GM06990 (cell line): ENCODE data around the gene DDX54.
"Not testable (repeated sequence)": the region's sequence is repeated elsewhere in the genome, so short reads cannot be mapped to it uniquely, and the experiment has no call there.

Experiments
- DNase-seq: peaks from one replicate; pipeline ENCODE4 v3.0.0-alpha.2; 2011; ENCODE audit not compliant: insufficient read length; ENCODE audit errors: extremely low read depth
- H3K27me3 ChIP-seq: replicated peaks from 2 replicates; pipeline ENCODE4 v1.6.0; 2011; ENCODE audit warnings: low read length; ENCODE audit not compliant: control insufficient read depth, insufficient read depth
- H3K36me3 ChIP-seq: 2 replicates; pipeline ENCODE4 v1.5.1; 2011; ENCODE audit warnings: low read length; ENCODE audit not compliant: control insufficient read depth, insufficient read depth
- H3K4me3 ChIP-seq: replicated peaks from 2 replicates; pipeline ENCODE4 v1.5.1; 2011; ENCODE audit warnings: low read depth, mild to moderate bottlenecking, control low read depth, low read length
- TF ChIP-seq, protein P1 (sequence below): IDR thresholded peaks from 2 replicates; pipeline ENCODE4 v1.5.1; 2011; ENCODE audit warnings: low read length, control low read depth, mild to moderate bottlenecking, inconsistent platforms; ENCODE audit not compliant: insufficient read depth, poor library complexity, severe bottlenecking

Gene DDX54

GRCh38 chr12:113127791-113128199 is 57.5 kb downstream of the DDX54 start:
- DNase-seq = no peak
- peaks cover 3% of the 10 kb centered on the region for H3K27me3 ChIP-seq
- H3K4me3 ChIP-seq = no peak overlapping the region
- TF ChIP-seq, protein P1, sequence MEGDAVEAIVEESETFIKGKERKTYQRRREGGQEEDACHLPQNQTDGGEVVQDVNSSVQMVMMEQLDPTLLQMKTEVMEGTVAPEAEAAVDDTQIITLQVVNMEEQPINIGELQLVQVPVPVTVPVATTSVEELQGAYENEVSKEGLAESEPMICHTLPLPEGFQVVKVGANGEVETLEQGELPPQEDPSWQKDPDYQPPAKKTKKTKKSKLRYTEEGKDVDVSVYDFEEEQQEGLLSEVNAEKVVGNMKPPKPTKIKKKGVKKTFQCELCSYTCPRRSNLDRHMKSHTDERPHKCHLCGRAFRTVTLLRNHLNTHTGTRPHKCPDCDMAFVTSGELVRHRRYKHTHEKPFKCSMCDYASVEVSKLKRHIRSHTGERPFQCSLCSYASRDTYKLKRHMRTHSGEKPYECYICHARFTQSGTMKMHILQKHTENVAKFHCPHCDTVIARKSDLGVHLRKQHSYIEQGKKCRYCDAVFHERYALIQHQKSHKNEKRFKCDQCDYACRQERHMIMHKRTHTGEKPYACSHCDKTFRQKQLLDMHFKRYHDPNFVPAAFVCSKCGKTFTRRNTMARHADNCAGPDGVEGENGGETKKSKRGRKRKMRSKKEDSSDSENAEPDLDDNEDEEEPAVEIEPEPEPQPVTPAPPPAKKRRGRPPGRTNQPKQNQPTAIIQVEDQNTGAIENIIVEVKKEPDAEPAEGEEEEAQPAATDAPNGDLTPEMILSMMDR = no peak
- no peaks in the 10 kb centered on the region for H3K36me3 ChIP-seq

DNA sequence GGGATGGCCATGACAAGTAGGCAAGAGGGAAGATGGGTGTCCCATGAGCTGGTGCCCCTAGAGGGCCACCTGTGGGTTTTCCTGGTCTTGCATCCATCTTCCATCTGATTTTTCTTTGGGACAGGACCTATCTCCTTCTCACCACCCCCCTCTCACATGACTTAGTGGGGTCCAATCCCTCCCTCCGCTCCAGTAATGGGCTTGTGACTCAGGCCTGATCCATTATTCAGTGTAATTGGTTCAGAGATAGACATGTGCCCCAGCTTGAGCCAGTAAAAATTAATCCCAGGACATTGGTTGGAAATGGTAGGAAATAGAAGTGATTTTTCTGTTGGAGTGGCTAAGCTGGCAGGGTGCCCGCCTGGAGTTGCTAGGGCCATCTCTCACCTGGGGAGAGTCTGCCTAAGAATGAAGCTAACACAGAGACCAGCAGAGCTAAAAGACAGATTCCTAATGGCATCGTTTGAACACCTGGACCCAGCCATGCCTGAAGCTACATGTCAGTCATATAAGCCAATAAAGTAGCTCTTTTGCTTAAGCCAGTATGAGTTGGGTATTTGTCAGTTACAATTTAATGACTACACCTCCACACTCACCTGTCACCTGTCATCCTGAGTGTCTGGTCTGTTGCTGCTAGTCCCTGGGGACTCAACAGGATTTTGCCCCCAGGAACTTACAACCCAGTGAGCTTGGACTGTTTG is 64.5 kb downstream of the DDX54 start:
- Histone ChIP-seq H3K4me3 (no peak overlapping the region), H3K27me3 (peaks cover 2% of the 10 kb centered on the region; the same call in 1 of the 2 replicates), H3K36me3 (no peaks in the 10 kb centered on the region)
- TF ChIP-seq, protein P1 = no peak
- no peak for DNase-seq

DNA sequence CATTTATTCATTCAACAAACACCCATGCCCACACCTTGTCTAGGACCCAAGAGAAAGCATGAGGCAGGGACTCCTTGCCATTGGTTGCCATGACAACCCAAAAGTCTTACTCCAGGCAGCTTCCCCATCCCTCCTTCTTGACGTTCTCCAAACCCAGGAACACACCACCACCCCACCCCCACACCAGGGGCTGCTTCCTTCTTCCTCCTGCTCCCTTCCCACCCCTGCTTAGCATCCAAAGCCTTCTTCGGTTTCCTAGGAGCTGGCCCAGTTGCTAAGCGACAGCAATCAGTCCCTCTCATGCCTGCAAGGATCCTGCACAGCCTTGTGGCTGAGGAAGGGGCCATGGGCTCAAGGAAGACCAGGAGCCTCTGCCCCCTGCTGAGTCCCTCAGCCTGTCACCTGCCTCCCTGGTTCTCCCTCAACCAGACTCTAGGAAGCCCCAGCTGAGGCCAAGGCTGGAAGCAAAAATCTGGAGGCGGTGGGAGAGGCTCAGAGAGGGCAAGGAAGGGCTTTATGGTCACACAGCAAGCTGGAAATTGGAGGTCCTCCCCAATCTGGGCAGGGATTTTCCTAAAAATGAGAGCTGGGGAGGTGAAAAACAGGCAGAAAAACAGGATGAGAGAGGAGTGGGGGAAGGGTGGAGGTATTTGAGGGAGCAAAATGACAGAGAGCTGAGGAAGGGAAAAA is 65.2 kb downstream of the DDX54 start:
- no peak for DNase-seq
- TF ChIP-seq, protein P1 = no peak
- H3K27me3 ChIP-seq = peaks cover 2% of the 10 kb centered on the region; the same call in 1 of the 2 replicates
- no peak overlapping the region for H3K4me3 ChIP-seq
- no peaks in the 10 kb centered on the region for H3K36me3 ChIP-seq

GRCh38 chr12:113118142-113118541 is 67.1 kb downstream of the DDX54 start:
- Histone ChIP-seq H3K27me3 (peaks cover 2% of the 10 kb centered on the region; the same call in 1 of the 2 replicates), H3K4me3 (no peak overlapping the region), H3K36me3 (no peaks in the 10 kb centered on the region)
- no peak for DNase-seq
- TF ChIP-seq, protein P1 = no peak

GRCh38 chr12:113117684-113118083 is 67.6 kb downstream of the DDX54 start:
- not testable (repeated sequence) for H3K36me3 ChIP-seq, H3K4me3 ChIP-seq, DNase-seq, H3K27me3 ChIP-seq

GRCh38 chr12:113116875-113117274 is 68.4 kb downstream of the DDX54 start:
- H3K36me3 ChIP-seq = no peaks in the 10 kb centered on the region
- no peak for DNase-seq
- no peak overlapping the region for H3K4me3 ChIP-seq
- TF ChIP-seq, protein P1 = no peak
- peaks cover 2% of the 10 kb centered on the region; the same call in 1 of the 2 replicates for H3K27me3 ChIP-seq
